HepG2 (cell line): ENCODE data around the gene CD4. TPM values are rescaled to one million over a fixed set of nuclear protein-coding genes. Genes with fewer than 3 reads are reported as not detected.

ENCODE experiments used
- ARID2 ChIP-seq: sonication (generic); formaldehyde crosslinking; IDR thresholded peaks from 2 replicates; pipeline ENCODE4 v1.8.1; 2022; ENCODE audit warnings: mild to moderate bottlenecking, missing genetic modification reagents, borderline replicate concordance
- CCDC6 ChIP-seq: sonication (generic); formaldehyde crosslinking; IDR thresholded peaks from 2 replicates; pipeline ENCODE4 v1.8.1; 2022; ENCODE audit warnings: mild to moderate bottlenecking, missing genetic modification reagents, moderate library complexity
- GZF1 ChIP-seq: sonication (generic); formaldehyde crosslinking; IDR thresholded peaks from 2 replicates; pipeline ENCODE4 v1.5.1; 2020; ENCODE audit warnings: mild to moderate bottlenecking, missing genetic modification reagents
- IRX3 ChIP-seq: sonication (generic); formaldehyde crosslinking; IDR thresholded peaks from 2 replicates; pipeline ENCODE4 v1.8.1; 2023; ENCODE audit warnings: mild to moderate bottlenecking, low read depth, missing genetic modification reagents, borderline replicate concordance
- KDM6A ChIP-seq: IDR thresholded peaks from 2 replicates; pipeline ENCODE4 v1.6.1; 2016; ENCODE audit warnings: low read depth
- MYNN ChIP-seq: sonication (generic); formaldehyde crosslinking; IDR thresholded peaks from 2 replicates; pipeline ENCODE4 v1.4.0; 2020; ENCODE audit warnings: mild to moderate bottlenecking, low read depth, missing genetic modification reagents
- NCOA2 ChIP-seq: sonication (generic); formaldehyde crosslinking; IDR thresholded peaks from 2 replicates; pipeline ENCODE4 v1.8.0; 2022; ENCODE audit warnings: inconsistent platforms
- NFE2L1 ChIP-seq: sonication (generic); formaldehyde crosslinking; IDR thresholded peaks from 2 replicates; pipeline ENCODE4 v1.4.0; 2020; ENCODE audit warnings: missing genetic modification reagents, mild to moderate bottlenecking, borderline replicate concordance
- NR2F6 ChIP-seq, 2 experiments: IDR thresholded peaks; 2 replicates each; pipeline ENCODE4 v1.6.1; 2016; ENCODE audit warnings: antibody characterized with exemption in 1 of 2, mild to moderate bottlenecking in 1 of 2
- RBM22 ChIP-seq: fragments of 200-400 bp; formaldehyde crosslinking; optimal IDR thresholded peaks from 2 replicates; pipeline ENCODE3; 2017; ENCODE audit warnings: mild to moderate bottlenecking, low read length, moderate library complexity
- RFX3 ChIP-seq: IDR thresholded peaks from 2 replicates; pipeline ENCODE4 v1.6.1; 2016; ENCODE audit warnings: missing biosample characterization, missing genetic modification reagents
- SOX13 ChIP-seq, 3 experiments: fragments of 450-650 bp in 1 of 3; sonication (generic) in 1 of 3; formaldehyde crosslinking in 1 of 3; IDR thresholded peaks in 2 of 3; conservative IDR thresholded peaks in 1 of 3; 2 replicates each; pipeline versions ENCODE4 v1.5.0 to v1.6.1; 2016 to 2020; ENCODE audit warnings: antibody characterized with exemption in 1 of 3, mild to moderate bottlenecking in 1 of 3, missing compliant biosample characterization in 1 of 3, missing genetic modification reagents in 1 of 3, moderate library complexity in 1 of 3
- SP2 ChIP-seq: sonication (generic); formaldehyde crosslinking; IDR thresholded peaks from 2 replicates; pipeline ENCODE4 v1.5.1; 2020; ENCODE audit warnings: mild to moderate bottlenecking, missing genetic modification reagents
- SSRP1 ChIP-seq: IDR thresholded peaks from 2 replicates; pipeline ENCODE4 v1.6.1; 2016; ENCODE audit warnings: control low read depth
- STAT5B ChIP-seq: sonication (generic); formaldehyde crosslinking; IDR thresholded peaks from 2 replicates; pipeline ENCODE4 v1.4.0; 2020; ENCODE audit warnings: missing genetic modification reagents
- TAF1 ChIP-seq: sonication (generic); formaldehyde crosslinking; IDR thresholded peaks from 2 replicates; pipeline ENCODE4 v1.4.0; 2020; ENCODE audit warnings: missing genetic modification reagents
- TEAD2 ChIP-seq: sonication (generic); formaldehyde crosslinking; IDR thresholded peaks from 2 replicates; pipeline ENCODE4 v1.9.0; 2021; ENCODE audit warnings: missing genetic modification reagents
- YY1 ChIP-seq: IDR thresholded peaks from 2 replicates; pipeline ENCODE4 v1.6.1; 2011; ENCODE audit warnings: low read length, low read depth, moderate library complexity, mild to moderate bottlenecking; ENCODE audit not compliant: insufficient read depth, insufficient replicate concordance
- ZNF496 ChIP-seq: sonication (generic); formaldehyde crosslinking; IDR thresholded peaks from 2 replicates; pipeline ENCODE4 v1.8.1; 2023; ENCODE audit warnings: mild to moderate bottlenecking, moderate library complexity, missing genetic modification reagents; ENCODE audit not compliant: insufficient replicate concordance
- ZNF558 ChIP-seq: sonication (generic); formaldehyde crosslinking; IDR thresholded peaks from 2 replicates; pipeline ENCODE4 v1.9.0; 2022; ENCODE audit warnings: mild to moderate bottlenecking, missing genetic modification reagents, borderline replicate concordance
- ZNF572 ChIP-seq: sonication (generic); formaldehyde crosslinking; IDR thresholded peaks from 2 replicates; pipeline ENCODE4 v1.5.1; 2020; ENCODE audit warnings: mild to moderate bottlenecking, missing genetic modification reagents
- ZNF619 ChIP-seq: sonication (generic); formaldehyde crosslinking; IDR thresholded peaks from 2 replicates; pipeline ENCODE4 v1.4.0; 2020; ENCODE audit warnings: mild to moderate bottlenecking, missing genetic modification reagents
- polyA plus RNA-seq, 8 experiments: library from polyadenylated mRNA; depleted of rRNA in 3 of 8; stranded (reverse) in 7 of 8; unstranded in 1 of 8; fragments of >200 nt; fragmentation: Illumina TruSeq in 4 of 8; extraction: Trizol in 4 of 8; gene quantifications; 2 replicates each; pipeline versions ENCODE4 v1.2.1 to v1.2.3, GENCODE V29; 2011 to 2016; ENCODE audit warnings: low read depth in 4 of 8, missing spikeins in 1 of 8, mixed read lengths in 1 of 8; ENCODE audit not compliant: insufficient read depth in 1 of 8
- total RNA-seq, 5 experiments: library from RNA; depleted of rRNA; stranded (reverse); fragments of >200 nt; fragmentation: Illumina TruSeq; extraction: Trizol; gene quantifications; 2 replicates each; pipeline ENCODE4 v1.2.3, GENCODE V29; 2016; ENCODE audit warnings: low read depth in 1 of 5
- TF ChIP-seq, protein P1 (sequence below): sonication (generic); formaldehyde crosslinking; IDR thresholded peaks from 2 replicates; pipeline ENCODE4 v1.4.0; 2020; ENCODE audit warnings: mild to moderate bottlenecking, missing genetic modification reagents
- TF ChIP-seq, protein P2 (sequence below): fragments of 450-650 bp; IDR thresholded peaks from 2 replicates; pipeline ENCODE4 v1.6.1; 2017

CD4 gene
- total and polyA plus RNA-seq, 2 of the 13 experiments (the other 11 are each of a cell fraction or from before 2014, with no cell fraction given), result 0.07 to 0.95 TPM

DNA sequence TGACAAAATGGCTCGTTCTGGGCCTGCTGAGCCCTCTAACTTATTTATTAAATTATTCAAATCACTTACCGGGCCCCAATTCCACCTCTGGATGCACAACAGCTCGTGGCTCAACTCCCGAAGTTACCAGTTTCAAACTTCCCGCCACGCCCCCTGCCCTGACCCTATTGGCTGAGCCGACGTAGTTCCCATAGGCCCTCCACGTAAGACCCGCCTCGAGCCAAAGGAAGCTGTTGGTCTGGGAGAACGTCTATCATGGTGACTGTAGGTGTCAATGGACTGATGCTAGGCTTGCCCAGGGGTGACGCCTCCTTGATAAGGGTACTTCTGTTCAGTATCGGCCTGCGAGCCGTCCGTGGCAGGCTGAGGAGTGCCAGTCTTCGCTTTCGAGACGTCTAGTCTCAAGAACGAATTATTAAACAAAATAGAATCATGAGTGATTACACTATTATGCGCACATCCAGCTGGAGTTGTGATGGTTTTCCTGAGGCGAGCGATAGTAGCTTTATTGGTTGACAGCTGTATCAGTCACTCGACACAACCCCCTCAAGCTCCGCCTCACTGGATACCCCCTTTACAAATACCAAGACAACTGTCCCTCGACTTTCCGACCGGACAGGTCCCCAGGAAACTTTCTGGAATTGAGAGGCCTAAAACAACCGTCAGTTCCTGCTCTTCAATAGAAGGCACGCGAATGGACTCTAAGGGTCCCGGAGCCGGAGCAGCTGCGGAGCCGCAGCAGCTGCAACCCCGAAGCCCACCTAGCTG lies 62.0 kb downstream of the CD4 start, which contains the start of gene CDCA3 (continued):
- TF ChIP-seq ZNF558 (CRISPR knock-in tag) (no peak), TAF1 (CRISPR knock-in tag) (0 out of 2 replicates have a peak, but pooled peaks have one; percentile 14), MYNN (CRISPR knock-in tag) (peak; percentile 13; the same call in 1 of the 2 replicates), SP2 (CRISPR knock-in tag) (peak; percentile 94), ZNF496 (CRISPR knock-in tag) (no peak), RFX3 (CRISPR knock-in tag) (no peak), ZNF572 (CRISPR knock-in tag) (no peak), ZNF619 (no peak), TEAD2 (CRISPR knock-in tag) (no peak), SOX13 (IDR thresholded peaks at IDR 0.05) (no peak), SOX13 (CRISPR knock-in tag; conservative IDR thresholded peaks at IDR 0.05 in 1 of 2, IDR thresholded peaks at IDR 0.05 in 1 of 2) (no peak), YY1 (no peak), CCDC6 (CRISPR knock-in tag) (peak; percentile 77; the same call in 1 of the 2 replicates), NR2F6 (IDR thresholded peaks at IDR 0.05) (no peak), NR2F6 (CRISPR knock-in tag; IDR thresholded peaks at IDR 0.05) (no peak), IRX3 (CRISPR knock-in tag) (no peak), GZF1 (no peak; the same call in 1 of the 2 replicates), SSRP1 (CRISPR knock-in tag) (no peak), RBM22 (no peak), ARID2 (CRISPR knock-in tag) (peak; percentile 74; the same call in 1 of the 2 replicates), STAT5B (CRISPR knock-in tag) (no peak), NCOA2 (CRISPR knock-in tag) (no peak), NFE2L1 (CRISPR knock-in tag) (no peak), KDM6A (CRISPR knock-in tag) (no peak)
- TF ChIP-seq, protein P1, sequence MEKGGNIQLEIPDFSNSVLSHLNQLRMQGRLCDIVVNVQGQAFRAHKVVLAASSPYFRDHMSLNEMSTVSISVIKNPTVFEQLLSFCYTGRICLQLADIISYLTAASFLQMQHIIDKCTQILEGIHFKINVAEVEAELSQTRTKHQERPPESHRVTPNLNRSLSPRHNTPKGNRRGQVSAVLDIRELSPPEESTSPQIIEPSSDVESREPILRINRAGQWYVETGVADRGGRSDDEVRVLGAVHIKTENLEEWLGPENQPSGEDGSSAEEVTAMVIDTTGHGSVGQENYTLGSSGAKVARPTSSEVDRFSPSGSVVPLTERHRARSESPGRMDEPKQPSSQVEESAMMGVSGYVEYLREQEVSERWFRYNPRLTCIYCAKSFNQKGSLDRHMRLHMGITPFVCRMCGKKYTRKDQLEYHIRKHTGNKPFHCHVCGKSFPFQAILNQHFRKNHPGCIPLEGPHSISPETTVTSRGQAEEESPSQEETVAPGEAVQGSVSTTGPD (CRISPR knock-in tag), result no peak
- TF ChIP-seq, protein P2, sequence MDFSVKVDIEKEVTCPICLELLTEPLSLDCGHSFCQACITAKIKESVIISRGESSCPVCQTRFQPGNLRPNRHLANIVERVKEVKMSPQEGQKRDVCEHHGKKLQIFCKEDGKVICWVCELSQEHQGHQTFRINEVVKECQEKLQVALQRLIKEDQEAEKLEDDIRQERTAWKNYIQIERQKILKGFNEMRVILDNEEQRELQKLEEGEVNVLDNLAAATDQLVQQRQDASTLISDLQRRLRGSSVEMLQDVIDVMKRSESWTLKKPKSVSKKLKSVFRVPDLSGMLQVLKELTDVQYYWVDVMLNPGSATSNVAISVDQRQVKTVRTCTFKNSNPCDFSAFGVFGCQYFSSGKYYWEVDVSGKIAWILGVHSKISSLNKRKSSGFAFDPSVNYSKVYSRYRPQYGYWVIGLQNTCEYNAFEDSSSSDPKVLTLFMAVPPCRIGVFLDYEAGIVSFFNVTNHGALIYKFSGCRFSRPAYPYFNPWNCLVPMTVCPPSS, result no peak
